Osteoblast (primary cell): ENCODE results near the gene TNS4. TPM values are rescaled to one million over a fixed set of nuclear protein-coding genes. Genes with fewer than 3 reads are reported as not detected.

Experiments used
- DNase-seq: peaks from one replicate; pipeline ENCODE4 v3.0.0; 2011; ENCODE audit warnings: low spot score, mixed read lengths; ENCODE audit not compliant: insufficient read length; ENCODE audit errors: missing footprints
- H2AFZ ChIP-seq: 2 replicates; pipeline ENCODE4 v1.6.0; 2011; ENCODE audit warnings: mild to moderate bottlenecking, low read length
- H3K27ac ChIP-seq: 2 replicates; pipeline ENCODE4 v1.5.1; 2011; ENCODE audit warnings: mild to moderate bottlenecking, low read depth, low read length, moderate library complexity
- H3K27me3 ChIP-seq: 2 replicates; pipeline ENCODE4 v1.6.0; 2012; ENCODE audit warnings: mild to moderate bottlenecking, control low read depth, inconsistent platforms, low read length, moderate library complexity; ENCODE audit not compliant: insufficient read depth
- H3K36me3 ChIP-seq: 2 replicates; pipeline ENCODE4 v1.5.1; 2011; ENCODE audit warnings: mild to moderate bottlenecking, low read length, control low read depth, moderate library complexity; ENCODE audit not compliant: insufficient read depth
- H3K4me1 ChIP-seq: 2 replicates; pipeline ENCODE4 v1.5.1; 2011; ENCODE audit warnings: mild to moderate bottlenecking, low read length, control low read depth, moderate library complexity; ENCODE audit not compliant: insufficient read depth
- H3K4me2 ChIP-seq: 2 replicates; pipeline ENCODE4 v1.6.0; 2011; ENCODE audit warnings: mild to moderate bottlenecking, low read length; ENCODE audit not compliant: insufficient read depth
- H3K4me3 ChIP-seq: fragments of 200-600 bp; sonication (generic); 3 replicates; pipeline ENCODE4 v1.5.1; 2012; ENCODE audit warnings: mild to moderate bottlenecking, low read length, inconsistent platforms; ENCODE audit not compliant: insufficient read depth
- H3K79me2 ChIP-seq: 2 replicates; pipeline ENCODE4 v1.6.0; 2012; ENCODE audit warnings: mild to moderate bottlenecking, low read length, control low read depth, inconsistent platforms; ENCODE audit not compliant: insufficient read depth
- H3K9me3 ChIP-seq: 2 replicates; pipeline ENCODE4 v1.5.1; 2011; ENCODE audit warnings: low read depth, low read length, control low read depth
- H4K20me1 ChIP-seq: 2 replicates; pipeline ENCODE4 v1.6.0; 2012; ENCODE audit warnings: mild to moderate bottlenecking, low read length, control low read depth; ENCODE audit not compliant: insufficient read depth
- total RNA-seq: library from RNA; depleted of rRNA; stranded (reverse); fragments of >200 nt; gene quantifications from 2 replicates; pipeline ENCODE4 v1.2.3, GENCODE V29; 2012
- TF ChIP-seq, protein P1 (sequence below): IDR thresholded peaks from 2 replicates; pipeline ENCODE4 v1.5.1; 2011; ENCODE audit warnings: mild to moderate bottlenecking, low read depth, low read length, moderate library complexity; ENCODE audit errors: extremely low read depth

Gene TNS4
- total RNA-seq, 1 donor, result under 0.01 TPM

GRCh38 chr17:40448639-40449261 is 52.7 kb downstream of the TNS4 start:
- Histone ChIP-seq H3K4me3 (peak overlapping the region; percentile 92), H3K36me3 (peaks cover 90% of the 10 kb centered on the region), H3K79me2 (peaks cover 93% of the 10 kb centered on the region), H4K20me1 (peaks cover 92% of the 10 kb centered on the region), H2AFZ (no peak overlapping the region), H3K27me3 (no peaks in the 10 kb centered on the region), H3K27ac (peak overlapping the region; percentile 68), H3K4me1 (peaks cover 80% of the 10 kb centered on the region), H3K4me2 (peak overlapping the region; percentile 74), H3K9me3 (no peaks in the 10 kb centered on the region)
- TF ChIP-seq, protein P1, sequence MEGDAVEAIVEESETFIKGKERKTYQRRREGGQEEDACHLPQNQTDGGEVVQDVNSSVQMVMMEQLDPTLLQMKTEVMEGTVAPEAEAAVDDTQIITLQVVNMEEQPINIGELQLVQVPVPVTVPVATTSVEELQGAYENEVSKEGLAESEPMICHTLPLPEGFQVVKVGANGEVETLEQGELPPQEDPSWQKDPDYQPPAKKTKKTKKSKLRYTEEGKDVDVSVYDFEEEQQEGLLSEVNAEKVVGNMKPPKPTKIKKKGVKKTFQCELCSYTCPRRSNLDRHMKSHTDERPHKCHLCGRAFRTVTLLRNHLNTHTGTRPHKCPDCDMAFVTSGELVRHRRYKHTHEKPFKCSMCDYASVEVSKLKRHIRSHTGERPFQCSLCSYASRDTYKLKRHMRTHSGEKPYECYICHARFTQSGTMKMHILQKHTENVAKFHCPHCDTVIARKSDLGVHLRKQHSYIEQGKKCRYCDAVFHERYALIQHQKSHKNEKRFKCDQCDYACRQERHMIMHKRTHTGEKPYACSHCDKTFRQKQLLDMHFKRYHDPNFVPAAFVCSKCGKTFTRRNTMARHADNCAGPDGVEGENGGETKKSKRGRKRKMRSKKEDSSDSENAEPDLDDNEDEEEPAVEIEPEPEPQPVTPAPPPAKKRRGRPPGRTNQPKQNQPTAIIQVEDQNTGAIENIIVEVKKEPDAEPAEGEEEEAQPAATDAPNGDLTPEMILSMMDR, result no peak
- DNase-seq, result peak; percentile 79

DNA sequence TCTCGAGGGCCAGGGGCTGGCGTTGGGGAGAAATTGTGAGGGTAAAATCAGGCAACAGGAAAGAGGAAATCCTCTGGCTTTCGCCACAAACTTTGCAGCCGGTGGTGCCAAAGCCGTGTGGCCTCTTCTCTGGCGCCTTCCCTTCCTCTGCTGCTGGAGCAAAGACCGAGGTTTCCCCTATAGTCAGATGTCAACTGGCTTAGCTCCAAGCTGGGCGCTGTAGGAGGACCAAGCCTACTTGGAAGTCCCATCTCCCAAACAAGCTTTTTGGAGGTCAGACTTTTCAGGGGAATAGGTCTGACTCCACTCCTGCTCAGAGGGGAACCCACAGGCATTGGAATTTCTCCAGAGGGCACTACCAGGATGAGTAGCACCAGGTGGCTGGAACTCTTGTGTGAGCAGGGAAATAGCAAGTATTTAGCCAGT is 53.2 kb downstream of the TNS4 start:
- H3K79me2 ChIP-seq, result peaks cover 93% of the 10 kb centered on the region
- H3K9me3 ChIP-seq, result no peaks in the 10 kb centered on the region
- H2AFZ ChIP-seq, result no peak overlapping the region
- H3K4me1 ChIP-seq, result peaks cover 75% of the 10 kb centered on the region
- TF ChIP-seq, protein P1, result no peak
- H3K36me3 ChIP-seq, result peaks cover 85% of the 10 kb centered on the region
- no peaks in the 10 kb centered on the region for H3K27me3 ChIP-seq
- H3K4me3 ChIP-seq, result peak overlapping the region; percentile 92
- peak overlapping the region; percentile 68 for H3K27ac ChIP-seq
- H3K4me2 ChIP-seq, result peak overlapping the region; percentile 74
- DNase-seq, result no peak
- peaks cover 88% of the 10 kb centered on the region for H4K20me1 ChIP-seq

- Histone ChIP-seq H3K79me2 (peaks cover 90% of the 10 kb centered on the region), H4K20me1 (peaks cover 84% of the 10 kb centered on the region), H2AFZ (no peak overlapping the region), H3K4me1 (peaks cover 72% of the 10 kb centered on the region), H3K9me3 (no peaks in the 10 kb centered on the region), H3K36me3 (peaks cover 81% of the 10 kb centered on the region), H3K4me3 (peak overlapping the region; percentile 92), H3K4me2 (peak overlapping the region; percentile 74), H3K27me3 (no peaks in the 10 kb centered on the region), H3K27ac (peak overlapping the region; percentile 68)
- no peak for DNase-seq
- TF ChIP-seq, protein P1, result no peak
Measured at GRCh38 chr17:40447806-40448205, 53.6 kb downstream of the TNS4 start.

GRCh38 chr17:40447148-40447644 is 54.2 kb downstream of the TNS4 start:
- peak; percentile 71 for DNase-seq
- Histone ChIP-seq H4K20me1 (peaks cover 79% of the 10 kb centered on the region), H3K27ac (peak overlapping the region; percentile 68)

More at GRCh38 chr17:40447148-40447644, 54.2 kb downstream of the TNS4 start:
- Histone ChIP-seq H3K4me1 (peaks cover 72% of the 10 kb centered on the region), H3K9me3 (no peaks in the 10 kb centered on the region), H3K36me3 (peaks cover 75% of the 10 kb centered on the region), H3K4me3 (peak overlapping the region; percentile 92), H3K27me3 (no peaks in the 10 kb centered on the region), H3K79me2 (peaks cover 87% of the 10 kb centered on the region), H3K4me2 (peak overlapping the region; percentile 74), H2AFZ (no peak overlapping the region)
- TF ChIP-seq, protein P1, result no peak
